Measurements from ENCODE around the gene RALGDS. TPM values are rescaled to one million over a fixed set of nuclear protein-coding genes. Genes with fewer than 3 reads are reported as not detected.

RALGDS gene
- total RNA-seq, 2 donors from 2014 or later, result 50.7 to 78.2 TPM

- Mint-ChIP-seq H3K4me3 (peak overlapping the region; percentile 60 to 79), H3K36me3 (ENCODE audit: insufficient read depth in 2 of 2) (no peaks in the 10 kb centered on the region), H3K4me1 (ENCODE audit: low read depth) (peaks cover 63% of the 10 kb centered on the region), H3K27ac (no peak overlapping the region), H3K9me3 (no peaks in the 10 kb centered on the region), H3K27me3 (ENCODE audit: low read depth) (no peaks in the 10 kb centered on the region)
- DNase-seq (no peak), ATAC-seq (replicated peaks in 1 of 2) (no peak)
Observed at GRCh38 chr9:133116346-133117231, 4.5 kb downstream of the RALGDS start.

- no peaks in the 10 kb centered on the region for H3K36me3 Mint-ChIP-seq (ENCODE audit: insufficient read depth in 2 of 2)
- no peaks in the 10 kb centered on the region for H3K27me3 Mint-ChIP-seq (ENCODE audit: low read depth)
- DNase-seq (peak; percentile 81 to 83), ATAC-seq (replicated peaks in 1 of 2) (peak; percentile 95 to 96)
- H3K4me3 Mint-ChIP-seq, result peak overlapping the region; percentile 64 to 79
- H3K9me3 Mint-ChIP-seq, result no peaks in the 10 kb centered on the region
- peaks cover 59% of the 10 kb centered on the region for H3K4me1 Mint-ChIP-seq (ENCODE audit: low read depth)
- peak overlapping the region; percentile 85 for H3K27ac Mint-ChIP-seq
Observed at GRCh38 chr9:133115604-133116345, 5.3 kb downstream of the RALGDS start.

GRCh38 chr9:133114886-133115603 lies 6.0 kb downstream of the RALGDS start:
- ATAC-seq (replicated peaks in 1 of 2), result peak; percentile 22 to 32

GRCh38 chr9:133113949-133114885 lies 6.8 kb downstream of the RALGDS start:
- peak overlapping the region; percentile 57 to 74 for H3K4me3 Mint-ChIP-seq
- ATAC-seq (replicated peaks in 1 of 2), result no peak
- peaks cover 3 to 5% of the 10 kb centered on the region in 2 donors for H3K36me3 Mint-ChIP-seq (ENCODE audit: insufficient read depth in 2 of 2)
- H3K27ac Mint-ChIP-seq, result peak overlapping the region; percentile 69
- no peaks in the 10 kb centered on the region for H3K27me3 Mint-ChIP-seq (ENCODE audit: low read depth)
- H3K4me1 Mint-ChIP-seq (ENCODE audit: low read depth), result peaks cover 59% of the 10 kb centered on the region
- H3K9me3 Mint-ChIP-seq, result no peaks in the 10 kb centered on the region
- DNase-seq, result no peak

More at GRCh38 chr9:133114886-133115603, 6.0 kb downstream of the RALGDS start:
- H3K4me1 Mint-ChIP-seq (ENCODE audit: low read depth), result peaks cover 59% of the 10 kb centered on the region
- H3K9me3 Mint-ChIP-seq, result no peaks in the 10 kb centered on the region
- H3K27me3 Mint-ChIP-seq (ENCODE audit: low read depth), result no peaks in the 10 kb centered on the region
- H3K27ac Mint-ChIP-seq, result peak overlapping the region; percentile 85
- peak overlapping the region; percentile 64 to 79 for H3K4me3 Mint-ChIP-seq
- DNase-seq, result no peak
- peaks cover 0 to under 1% of the 10 kb centered on the region in 2 donors for H3K36me3 Mint-ChIP-seq (ENCODE audit: insufficient read depth in 2 of 2)

- Mint-ChIP-seq H3K4me1 (ENCODE audit: low read depth) (peaks cover 54% of the 10 kb centered on the region), H3K27ac (peak overlapping the region; percentile 69), H3K36me3 (ENCODE audit: insufficient read depth in 2 of 2) (peaks cover 3 to 5% of the 10 kb centered on the region in 2 donors), H3K9me3 (no peaks in the 10 kb centered on the region), H3K4me3 (peak overlapping the region; percentile 57 to 74), H3K27me3 (ENCODE audit: low read depth) (no peaks in the 10 kb centered on the region)
- ATAC-seq (replicated peaks in 1 of 2) (no peak), DNase-seq (peak in 1 of 2 donors; percentile 33)
Observed at GRCh38 chr9:133113163-133113948, 7.7 kb downstream of the RALGDS start.

- DNase-seq (no peak), ATAC-seq (replicated peaks in 1 of 2) (no peak)
- no peaks in the 10 kb centered on the region for H3K9me3 Mint-ChIP-seq
- no peak overlapping the region for H3K4me3 Mint-ChIP-seq
- H3K27me3 Mint-ChIP-seq (ENCODE audit: low read depth), result no peaks in the 10 kb centered on the region
- no peak overlapping the region for H3K27ac Mint-ChIP-seq
- H3K4me1 Mint-ChIP-seq (ENCODE audit: low read depth), result peaks cover 50% of the 10 kb centered on the region
- H3K36me3 Mint-ChIP-seq (ENCODE audit: insufficient read depth in 2 of 2), result peaks cover 3 to 5% of the 10 kb centered on the region in 2 donors
Observed at GRCh38 chr9:133112663-133113026, 8.4 kb downstream of the RALGDS start.

GRCh38 chr9:133111808-133112662 lies 9.0 kb downstream of the RALGDS start:
- no peak overlapping the region for H3K4me3 Mint-ChIP-seq
- ATAC-seq (replicated peaks in 1 of 2) (no peak), DNase-seq (no peak)
- no peak overlapping the region for H3K27ac Mint-ChIP-seq
- H3K27me3 Mint-ChIP-seq (ENCODE audit: low read depth), result no peaks in the 10 kb centered on the region
- H3K36me3 Mint-ChIP-seq (ENCODE audit: insufficient read depth in 2 of 2), result peaks cover 3 to 5% of the 10 kb centered on the region in 2 donors
- H3K9me3 Mint-ChIP-seq, result no peaks in the 10 kb centered on the region
- peaks cover 47% of the 10 kb centered on the region for H3K4me1 Mint-ChIP-seq (ENCODE audit: low read depth)

GRCh38 chr9:133109931-133110650 lies 10.9 kb downstream of the RALGDS start:
- no peak overlapping the region for H3K27ac Mint-ChIP-seq

GRCh38 chr9:133108794-133109641 lies 12.0 kb downstream of the RALGDS start:
- Mint-ChIP-seq H3K27me3 (ENCODE audit: low read depth) (no peaks in the 10 kb centered on the region), H3K4me1 (ENCODE audit: low read depth) (peaks cover 18% of the 10 kb centered on the region), H3K36me3 (ENCODE audit: insufficient read depth in 2 of 2) (peaks cover 3 to 12% of the 10 kb centered on the region in 2 donors)

More at GRCh38 chr9:133109931-133110650, 10.9 kb downstream of the RALGDS start:
- ATAC-seq (replicated peaks in 1 of 2), result no peak
- Mint-ChIP-seq H3K4me1 (ENCODE audit: low read depth) (peaks cover 29% of the 10 kb centered on the region), H3K9me3 (no peaks in the 10 kb centered on the region), H3K4me3 (no peak overlapping the region), H3K27me3 (ENCODE audit: low read depth) (no peaks in the 10 kb centered on the region), H3K36me3 (ENCODE audit: insufficient read depth in 2 of 2) (peaks cover 3 to 10% of the 10 kb centered on the region in 2 donors)
- DNase-seq, result no peak

More at GRCh38 chr9:133108794-133109641, 12.0 kb downstream of the RALGDS start:
- DNase-seq (no peak), ATAC-seq (replicated peaks in 1 of 2) (no peak)
- Mint-ChIP-seq H3K9me3 (no peaks in the 10 kb centered on the region), H3K4me3 (no peak overlapping the region), H3K27ac (no peak overlapping the region)
